ENCODE data around the gene SPATS2. TPM values are rescaled to one million over a fixed set of nuclear protein-coding genes. Genes with fewer than 3 reads are reported as not detected.
A peak's percentile ranks its signal among the peaks of the same experiment; 100 is the strongest.

Gene SPATS2
- total RNA-seq, 1 experiment from 2014 or later, result 74.2 TPM

DNA sequence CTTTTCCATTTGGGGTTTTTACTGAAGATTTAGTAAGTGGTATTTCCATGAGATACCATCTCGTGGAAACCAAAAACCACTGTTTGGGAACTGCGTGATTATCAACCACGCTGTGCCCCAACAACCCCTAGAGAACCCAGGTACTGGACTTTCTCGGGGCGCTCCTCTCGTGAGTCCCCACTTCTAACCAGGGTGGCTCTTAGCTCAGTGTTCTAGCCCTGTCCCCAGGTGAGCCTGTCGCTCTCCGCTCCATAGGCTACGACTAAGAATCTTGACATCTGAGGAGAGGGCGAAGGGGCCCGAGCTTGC lies 200.0 kb downstream of the SPATS2 start:
- intact Hi-C loops (cut with micrococcal nuclease), result loop anchor here (5.0 kb wide), 1 partner anchor 210 kb away; no protein-coding TSS in a partner anchor
- ATAC-seq, result peak; percentile 13
- H2AFZ ChIP-seq (ENCODE audit: low read depth, low read length, poor library complexity, severe bottlenecking), result no peak overlapping the region
- H3K4me2 ChIP-seq (ENCODE audit: low read length), result peak overlapping the region; percentile 81
- peaks cover 8 to 15% of the 10 kb centered on the region in 2 experiments; a peak in 3 of 4 replicates for H3K4me1 ChIP-seq (ENCODE audit: control insufficient read depth in 1 of 2, insufficient read depth in 2 of 2, low read length in 2 of 2)
- DNase-seq (ENCODE audit: low read depth, low spot score), result no peak
- peak overlapping the region; percentile 95 for H3K9ac ChIP-seq (ENCODE audit: low read length)
- H3K4me3 ChIP-seq (replicated peaks in 1 of 2; ENCODE audit: low read depth in 1 of 2, low read length in 2 of 2), result peak overlapping the region; percentile 98 to 100
- H3K27ac ChIP-seq (ENCODE audit: low read depth, low read length), result peak overlapping the region; percentile 67
- peaks cover 67% of the 10 kb centered on the region for H3K79me2 ChIP-seq (ENCODE audit: insufficient read depth, low read length)
- CTCF ChIA-PET, result interaction anchor here (0.9 to 1.5 kb wide), 4 partner anchors 13 to 219 kb away, joined by 3 to 4 read pairs (median 4); partner anchors contain the start of gene PRPF40B
- POLR2A ChIA-PET, result interaction anchor here (0.6 to 1.0 kb wide), 3 partner anchors 20 to 437 kb away, joined by 3 to 5 read pairs (median 3); partner anchors contain the start of gene SPATS2
- H3K9me2 ChIP-seq (ENCODE audit: insufficient read depth), result no peaks in the 10 kb centered on the region
- BruUV-seq (replicated peaks), result no TSS peak
- no peak for TF ChIP-seq EZH2phosphoT487 (IDR thresholded peaks at IDR 0.05; ENCODE audit: borderline replicate concordance)
- no peak for TF ChIP-seq EGR1 (IDR thresholded peaks at IDR 0.05; ENCODE audit: low read depth)
- no peak for TF ChIP-seq REST (IDR thresholded peaks at IDR 0.05; ENCODE audit: low read depth)
- no peak for TF ChIP-seq CBX3 (IDR thresholded peaks at IDR 0.05; ENCODE audit: low read depth)
- no peak for TF ChIP-seq CEBPB (IDR thresholded peaks at IDR 0.05; ENCODE audit: low read depth)
- TF ChIP-seq MAX (IDR thresholded peaks at IDR 0.05), result no peak
- TF ChIP-seq ZNF274 (IDR thresholded peaks at IDR 0.05; ENCODE audit: low read depth, low read length), result no peak
- TF ChIP-seq, protein P1, sequence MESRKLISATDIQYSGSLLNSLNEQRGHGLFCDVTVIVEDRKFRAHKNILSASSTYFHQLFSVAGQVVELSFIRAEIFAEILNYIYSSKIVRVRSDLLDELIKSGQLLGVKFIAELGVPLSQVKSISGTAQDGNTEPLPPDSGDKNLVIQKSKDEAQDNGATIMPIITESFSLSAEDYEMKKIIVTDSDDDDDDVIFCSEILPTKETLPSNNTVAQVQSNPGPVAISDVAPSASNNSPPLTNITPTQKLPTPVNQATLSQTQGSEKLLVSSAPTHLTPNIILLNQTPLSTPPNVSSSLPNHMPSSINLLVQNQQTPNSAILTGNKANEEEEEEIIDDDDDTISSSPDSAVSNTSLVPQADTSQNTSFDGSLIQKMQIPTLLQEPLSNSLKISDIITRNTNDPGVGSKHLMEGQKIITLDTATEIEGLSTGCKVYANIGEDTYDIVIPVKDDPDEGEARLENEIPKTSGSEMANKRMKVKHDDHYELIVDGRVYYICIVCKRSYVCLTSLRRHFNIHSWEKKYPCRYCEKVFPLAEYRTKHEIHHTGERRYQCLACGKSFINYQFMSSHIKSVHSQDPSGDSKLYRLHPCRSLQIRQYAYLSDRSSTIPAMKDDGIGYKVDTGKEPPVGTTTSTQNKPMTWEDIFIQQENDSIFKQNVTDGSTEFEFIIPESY (IDR thresholded peaks at IDR 0.05; ENCODE audit: extremely low read depth, insufficient replicate concordance, low read length), result no peak
- TF ChIP-seq, protein P2, sequence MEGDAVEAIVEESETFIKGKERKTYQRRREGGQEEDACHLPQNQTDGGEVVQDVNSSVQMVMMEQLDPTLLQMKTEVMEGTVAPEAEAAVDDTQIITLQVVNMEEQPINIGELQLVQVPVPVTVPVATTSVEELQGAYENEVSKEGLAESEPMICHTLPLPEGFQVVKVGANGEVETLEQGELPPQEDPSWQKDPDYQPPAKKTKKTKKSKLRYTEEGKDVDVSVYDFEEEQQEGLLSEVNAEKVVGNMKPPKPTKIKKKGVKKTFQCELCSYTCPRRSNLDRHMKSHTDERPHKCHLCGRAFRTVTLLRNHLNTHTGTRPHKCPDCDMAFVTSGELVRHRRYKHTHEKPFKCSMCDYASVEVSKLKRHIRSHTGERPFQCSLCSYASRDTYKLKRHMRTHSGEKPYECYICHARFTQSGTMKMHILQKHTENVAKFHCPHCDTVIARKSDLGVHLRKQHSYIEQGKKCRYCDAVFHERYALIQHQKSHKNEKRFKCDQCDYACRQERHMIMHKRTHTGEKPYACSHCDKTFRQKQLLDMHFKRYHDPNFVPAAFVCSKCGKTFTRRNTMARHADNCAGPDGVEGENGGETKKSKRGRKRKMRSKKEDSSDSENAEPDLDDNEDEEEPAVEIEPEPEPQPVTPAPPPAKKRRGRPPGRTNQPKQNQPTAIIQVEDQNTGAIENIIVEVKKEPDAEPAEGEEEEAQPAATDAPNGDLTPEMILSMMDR (IDR thresholded peaks at IDR 0.05 in 2 of 3, conservative IDR thresholded peaks at IDR 0.05 in 1 of 3; ENCODE audit: borderline replicate concordance in 1 of 3, insufficient read depth in 1 of 3, low read depth in 2 of 3, low read length in 2 of 3), result no peak
- no peak for TF ChIP-seq SIN3A (IDR thresholded peaks at IDR 0.05; ENCODE audit: low read depth)
- TF ChIP-seq TCF7L2 (IDR thresholded peaks at IDR 0.05; ENCODE audit: borderline replicate concordance, extremely low read depth, insufficient read depth, insufficient read length), result no peak
- no peak for TF ChIP-seq RAD21 (IDR thresholded peaks at IDR 0.05; ENCODE audit: low read depth)
- TF ChIP-seq, protein P3, sequence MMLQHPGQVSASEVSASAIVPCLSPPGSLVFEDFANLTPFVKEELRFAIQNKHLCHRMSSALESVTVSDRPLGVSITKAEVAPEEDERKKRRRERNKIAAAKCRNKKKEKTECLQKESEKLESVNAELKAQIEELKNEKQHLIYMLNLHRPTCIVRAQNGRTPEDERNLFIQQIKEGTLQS (IDR thresholded peaks at IDR 0.05), result no peak
- TF ChIP-seq JUND (IDR thresholded peaks at IDR 0.05), result no peak
- no peak for TF ChIP-seq SRF (IDR thresholded peaks at IDR 0.05; ENCODE audit: low read depth)
- TF ChIP-seq YY1 (IDR thresholded peaks at IDR 0.05; ENCODE audit: extremely low read depth, insufficient replicate concordance, low read depth, low read length), result no peak
- no peak for TF ChIP-seq POLR2A (IDR thresholded peaks at IDR 0.05; ENCODE audit: borderline replicate concordance, extremely low read depth, insufficient read depth, insufficient read length)
- no peak for TF ChIP-seq ELF1 (IDR thresholded peaks at IDR 0.05; ENCODE audit: borderline replicate concordance, low read depth)
- no peak for TF ChIP-seq ZFX (IDR thresholded peaks at IDR 0.05)
- TF ChIP-seq FOSL1 (IDR thresholded peaks at IDR 0.05; ENCODE audit: low read depth), result no peak
- peaks cover 13 to 34% of the 10 kb centered on the region in 2 experiments; a peak in 3 of 4 replicates for H3K36me3 ChIP-seq (ENCODE audit: control insufficient read depth in 1 of 2, insufficient read depth in 2 of 2, low read length in 2 of 2)
- H4K20me1 ChIP-seq (ENCODE audit: insufficient read depth), result no peaks in the 10 kb centered on the region
- H3K9me3 ChIP-seq (ENCODE audit: control insufficient read depth in 1 of 2, insufficient read depth in 1 of 2, low read depth in 1 of 2, low read length in 2 of 2), result no peaks in the 10 kb centered on the region
- RAD21 ChIA-PET (ENCODE audit: low non-redundant PET in 1 of 2, low total read pairs in 2 of 2, uncharacterized antibody in 2 of 2, unreplicated experiment in 2 of 2), result no interaction called here
- no peaks in the 10 kb centered on the region for H3K27me3 ChIP-seq (ENCODE audit: insufficient read depth, low read length)
